OCI-LY7 (cell line): ENCODE measurements around the gene KNDC1. TPM values are rescaled to one million over a fixed set of nuclear protein-coding genes. Genes with fewer than 3 reads are reported as not detected.

Experiments used
- BruUV-seq: library from RNA; stranded (reverse); fragments of 400-500 nt; replicated peaks from 2 replicates; lab custom pipeline; 2021; lab: Mats Ljungman, UMichigan
- CTCF ChIA-PET: fragments of 300-600 bp; sonication (Branson Sonifier 250); formaldehyde crosslinking; loops from one replicate; lab custom pipeline; 2022; ENCODE audit warnings: antibody characterized with exemption; ENCODE audit not compliant: unreplicated experiment; lab: Charles Lee
- POLR2A ChIA-PET: fragments of 300-600 bp; sonication (Branson Sonifier 250); formaldehyde crosslinking; loops from one replicate; lab custom pipeline; 2022; ENCODE audit warnings: antibody characterized with exemption; lab: Charles Lee
- DNase-seq: peaks from one replicate; pipeline ENCODE4 v3.0.0-alpha.2; 2015; ENCODE audit warnings: low spot score
- H2AFZ ChIP-seq: fragments of 200-600 bp; sonication (generic), shearing (Covaris generic); 2 replicates; pipeline ENCODE4 v1.6.1; 2014; ENCODE audit warnings: mild to moderate bottlenecking, antibody characterized with exemption, low read length, moderate library complexity
- H3K27ac ChIP-seq: fragments of 200-600 bp; sonication (generic); 2 replicates; pipeline ENCODE4 v1.5.1; 2014; ENCODE audit warnings: mixed run types, low read depth, mild to moderate bottlenecking, moderate library complexity, low read length, inconsistent platforms; ENCODE audit not compliant: poor library complexity, severe bottlenecking
- H3K36me3 ChIP-seq: fragments of 200-600 bp; sonication (generic); 2 replicates; pipeline ENCODE4 v1.6.1; 2014; ENCODE audit warnings: mild to moderate bottlenecking, antibody characterized with exemption, low read length, moderate library complexity, mixed read lengths; ENCODE audit not compliant: insufficient read depth
- H3K4me1 ChIP-seq: fragments of 200-600 bp; sonication (generic); 2 replicates; pipeline ENCODE4 v1.5.1; 2014; ENCODE audit warnings: mild to moderate bottlenecking, low read length; ENCODE audit not compliant: insufficient read depth, poor library complexity, severe bottlenecking
- H3K4me2 ChIP-seq: fragments of 200-600 bp; sonication (generic); 2 replicates; pipeline ENCODE4 v1.6.1; 2014; ENCODE audit warnings: mild to moderate bottlenecking, low read length
- H3K4me3 ChIP-seq: fragments of 200-600 bp; sonication (generic); 2 replicates; pipeline ENCODE4 v1.5.1; 2014; ENCODE audit warnings: mild to moderate bottlenecking, low read depth, low read length; ENCODE audit not compliant: poor library complexity, severe bottlenecking
- H3K79me2 ChIP-seq: fragments of 200-600 bp; sonication (generic); 2 replicates; pipeline ENCODE4 v1.6.1; 2016; ENCODE audit warnings: low read depth, mild to moderate bottlenecking, low read length, moderate library complexity, mixed read lengths; ENCODE audit not compliant: insufficient read depth
- H3K9me2 ChIP-seq: fragments of 200-600 bp; sonication (generic); 2 replicates; pipeline ENCODE4 v1.6.1; 2016; ENCODE audit warnings: mild to moderate bottlenecking, low read length, mixed read lengths; ENCODE audit not compliant: insufficient read depth
- H3K9me3 ChIP-seq: fragments of 200-600 bp; sonication (generic); 2 replicates; pipeline ENCODE4 v1.6.1; 2014; ENCODE audit warnings: mild to moderate bottlenecking, mixed run types, low read length, mixed read lengths
- H4K20me1 ChIP-seq: fragments of 200-600 bp; sonication (generic); 2 replicates; pipeline ENCODE4 v1.6.1; 2014; ENCODE audit warnings: mild to moderate bottlenecking, antibody characterized with exemption, low read length, moderate library complexity, mixed read lengths; ENCODE audit not compliant: insufficient read depth
- EZH2phosphoT487 ChIP-seq: fragments of 200-600 bp; sonication (generic); IDR thresholded peaks from 2 replicates; pipeline ENCODE4 v1.6.1; 2018; ENCODE audit warnings: low read depth, borderline replicate concordance, mild to moderate bottlenecking, mixed run types, antibody characterized with exemption, low read length, moderate library complexity, mixed read lengths
- intact Hi-C: fragments of 100-400 bp; cut with micrococcal nuclease; formaldehyde crosslinking; loops from one replicate; pipeline ENCODE4 v1.10.0; 2022; ENCODE audit not compliant: unreplicated experiment
- total RNA-seq, 2 experiments: library from RNA; depleted of rRNA in 1 of 2; stranded (reverse); fragments of >200 nt in 1 of 2; shearing (Covaris generic) in 1 of 2; gene quantifications; 2 replicates each; pipeline ENCODE4 v1.2.3, GENCODE V29; 2014 to 2022
- TF ChIP-seq, protein P1 (sequence below): fragments of 200-600 bp; sonication (generic); conservative IDR thresholded peaks from 2 replicates; pipeline ENCODE4 v1.5.1; 2014; ENCODE audit warnings: mild to moderate bottlenecking, antibody characterized with exemption, low read length, moderate library complexity, mixed read lengths

Gene KNDC1
- total RNA-seq, 2 experiments from 2014 or later = not detected

DNA sequence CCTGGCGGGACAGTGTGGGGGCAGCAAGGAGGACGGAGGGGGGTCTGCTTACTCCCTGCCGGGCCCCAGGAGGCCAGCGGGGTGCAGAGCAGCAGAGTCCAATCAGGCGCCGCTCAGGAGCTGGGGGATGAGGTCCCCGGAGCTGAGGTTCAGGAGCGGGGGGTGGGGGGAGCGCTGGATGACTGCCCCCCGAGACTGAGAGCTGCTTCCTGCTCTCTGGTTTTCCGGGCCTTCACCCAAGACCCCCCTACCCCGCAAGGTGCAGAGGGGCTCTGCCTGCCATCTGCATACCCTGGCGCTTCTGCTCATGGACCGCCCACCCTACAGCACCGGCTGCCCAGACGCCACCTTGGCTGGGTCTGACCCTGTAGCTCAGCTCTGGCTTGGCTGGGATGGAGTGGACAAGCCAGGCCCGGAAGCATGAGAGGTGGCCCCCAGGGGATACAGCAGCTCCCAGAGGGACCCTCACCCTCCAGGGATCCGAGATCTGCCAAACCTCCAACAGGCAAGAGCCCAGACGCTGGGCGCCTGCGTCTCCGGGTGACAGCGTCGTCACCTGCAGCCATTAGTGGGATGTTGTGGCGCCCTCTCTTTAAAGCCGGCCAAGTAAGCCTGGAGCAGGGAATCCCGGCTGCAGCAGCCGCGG is 930 bp downstream of the KNDC1 start:
- TF ChIP-seq, protein P1, sequence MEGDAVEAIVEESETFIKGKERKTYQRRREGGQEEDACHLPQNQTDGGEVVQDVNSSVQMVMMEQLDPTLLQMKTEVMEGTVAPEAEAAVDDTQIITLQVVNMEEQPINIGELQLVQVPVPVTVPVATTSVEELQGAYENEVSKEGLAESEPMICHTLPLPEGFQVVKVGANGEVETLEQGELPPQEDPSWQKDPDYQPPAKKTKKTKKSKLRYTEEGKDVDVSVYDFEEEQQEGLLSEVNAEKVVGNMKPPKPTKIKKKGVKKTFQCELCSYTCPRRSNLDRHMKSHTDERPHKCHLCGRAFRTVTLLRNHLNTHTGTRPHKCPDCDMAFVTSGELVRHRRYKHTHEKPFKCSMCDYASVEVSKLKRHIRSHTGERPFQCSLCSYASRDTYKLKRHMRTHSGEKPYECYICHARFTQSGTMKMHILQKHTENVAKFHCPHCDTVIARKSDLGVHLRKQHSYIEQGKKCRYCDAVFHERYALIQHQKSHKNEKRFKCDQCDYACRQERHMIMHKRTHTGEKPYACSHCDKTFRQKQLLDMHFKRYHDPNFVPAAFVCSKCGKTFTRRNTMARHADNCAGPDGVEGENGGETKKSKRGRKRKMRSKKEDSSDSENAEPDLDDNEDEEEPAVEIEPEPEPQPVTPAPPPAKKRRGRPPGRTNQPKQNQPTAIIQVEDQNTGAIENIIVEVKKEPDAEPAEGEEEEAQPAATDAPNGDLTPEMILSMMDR = no peak
- no peak for TF ChIP-seq EZH2phosphoT487
- CTCF ChIA-PET = no interaction called here
- Histone ChIP-seq H2AFZ (no peak overlapping the region), H4K20me1 (no peaks in the 10 kb centered on the region), H3K4me3 (no peak overlapping the region), H3K9me2 (no peaks in the 10 kb centered on the region), H3K4me2 (no peak overlapping the region), H3K4me1 (no peaks in the 10 kb centered on the region), H3K9me3 (no peaks in the 10 kb centered on the region), H3K27ac (no peak overlapping the region), H3K79me2 (no peaks in the 10 kb centered on the region), H3K36me3 (no peaks in the 10 kb centered on the region)
- POLR2A ChIA-PET = interaction anchor here (0.6 kb wide), 1 partner anchor 177 kb away, joined by 8 read pairs; no protein-coding TSS in a partner anchor
- no TSS peak for BruUV-seq
- no peak for DNase-seq
- intact Hi-C loops = no loop called here

DNA sequence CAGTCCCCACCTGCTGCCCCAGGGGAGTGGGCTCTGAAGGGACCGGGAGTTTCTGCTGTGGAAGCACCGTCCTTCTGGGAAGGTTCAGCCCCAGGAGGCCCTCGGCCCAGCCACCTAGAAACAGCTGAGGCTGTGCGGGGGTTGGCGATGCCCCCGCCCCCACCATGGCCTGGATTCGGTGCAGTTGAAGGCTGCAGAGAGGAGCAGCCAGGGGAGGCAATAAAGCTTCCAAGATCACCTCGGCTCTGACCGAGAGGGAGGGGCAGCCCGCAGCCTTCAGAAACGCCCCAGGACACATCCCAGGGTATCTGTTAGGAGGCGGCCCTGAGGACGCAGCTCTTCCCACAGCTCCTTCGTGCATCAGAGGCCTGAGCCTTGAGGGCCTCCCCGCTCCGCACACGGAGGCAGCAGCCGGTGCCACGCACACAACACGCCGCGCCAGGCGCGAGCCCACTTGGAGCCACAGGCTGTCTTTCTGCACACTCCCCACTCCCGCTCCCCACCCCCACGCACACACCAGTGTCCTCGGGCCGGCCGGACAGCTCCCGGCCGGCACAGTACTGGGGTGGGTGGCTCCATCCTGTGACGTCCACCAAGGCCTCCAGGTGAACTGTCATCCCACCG is 1.6 kb downstream of the KNDC1 start:
- no peak for TF ChIP-seq EZH2phosphoT487
- TF ChIP-seq, protein P1 = no peak
- ChIA-PET CTCF (no interaction called here), POLR2A (interaction anchor here (0.6 kb wide), 1 partner anchor 178 kb away, joined by 8 read pairs; no protein-coding TSS in a partner anchor)
- Histone ChIP-seq H3K9me2 (no peaks in the 10 kb centered on the region), H3K79me2 (no peaks in the 10 kb centered on the region), H4K20me1 (no peaks in the 10 kb centered on the region), H3K4me3 (no peak overlapping the region), H3K9me3 (no peaks in the 10 kb centered on the region), H3K36me3 (no peaks in the 10 kb centered on the region), H2AFZ (no peak overlapping the region), H3K4me1 (no peaks in the 10 kb centered on the region), H3K4me2 (no peak overlapping the region), H3K27ac (no peak overlapping the region)
- no peak for DNase-seq
- BruUV-seq = no TSS peak
- intact Hi-C loops = no loop called here

DNA sequence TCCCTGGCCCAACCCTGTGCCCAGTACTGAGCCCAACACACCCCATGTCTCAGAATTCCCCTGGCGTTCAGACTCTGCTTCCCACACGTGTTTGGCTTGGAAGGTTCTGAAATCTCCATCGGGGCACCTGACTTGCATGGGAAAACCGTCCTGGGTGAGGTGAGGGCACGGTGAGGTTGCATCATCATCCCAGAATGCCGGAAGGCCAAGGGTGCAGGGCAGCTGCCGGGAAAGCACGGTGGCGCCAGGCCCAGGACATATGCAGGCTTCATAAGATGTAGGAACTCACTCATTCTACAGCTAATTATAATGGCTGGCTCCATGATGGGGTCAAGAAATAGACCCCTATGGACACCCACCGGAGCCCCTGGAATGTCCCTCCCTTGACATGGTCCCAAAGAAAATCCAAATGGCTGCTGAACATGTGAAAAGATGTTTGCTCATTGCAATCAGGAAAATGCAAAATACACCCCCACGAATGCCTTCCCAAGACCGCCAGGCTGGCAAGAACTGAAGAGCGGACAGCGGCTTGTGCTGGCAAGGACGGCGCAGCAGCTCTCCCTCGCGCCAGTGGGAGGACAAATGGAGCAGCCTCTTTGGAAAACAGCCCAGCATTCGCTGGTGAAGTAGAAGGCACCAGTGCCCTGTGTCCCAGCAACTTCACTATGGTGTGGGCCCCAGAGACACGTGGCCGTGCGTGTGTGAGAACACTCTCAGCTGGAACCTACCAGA is 2.3 kb downstream of the KNDC1 start:
- POLR2A ChIA-PET = no interaction called here
- Histone ChIP-seq H3K4me3 (no peak overlapping the region), H3K4me2 (no peak overlapping the region), H3K27ac (no peak overlapping the region), H4K20me1 (no peaks in the 10 kb centered on the region), H2AFZ (no peak overlapping the region), H3K36me3 (no peaks in the 10 kb centered on the region), H3K9me3 (no peaks in the 10 kb centered on the region), H3K9me2 (no peaks in the 10 kb centered on the region), H3K79me2 (no peaks in the 10 kb centered on the region), H3K4me1 (no peaks in the 10 kb centered on the region)
- DNase-seq = no peak
- no TSS peak for BruUV-seq
- intact Hi-C loops = no loop called here
- TF ChIP-seq, protein P1 = no peak
- TF ChIP-seq EZH2phosphoT487 = no peak
- CTCF ChIA-PET = no interaction called here
